NCI-H2196 (cell line): Measurements from ENCODE around the gene ADSL.

Experiments
- DNase-seq: peaks from one replicate; lab custom pipeline; 2025; ENCODE audit not compliant: unreplicated experiment; lab: John Stamatoyannopoulos, UW

ADSL gene

GRCh38 chr22:40434745-40435144 lies 88.4 kb downstream of the ADSL start:
- no peak for DNase-seq

GRCh38 chr22:40436505-40437431 lies 90.5 kb downstream of the ADSL start:
- peak; percentile 69 for DNase-seq
